A549 (cell line): ENCODE data around the gene FSTL5. TPM values are rescaled to one million over a fixed set of nuclear protein-coding genes. Genes with fewer than 3 reads are reported as not detected.

Experiments
- ATAC-seq, 2 experiments: fragments of 200-7000 bp in 1 of 2; fragments of >200 bp in 1 of 2; cut with Nextera tagmentation in 1 of 2; cut with Tn5 transposase in 1 of 2; 3 replicates each; pipeline versions ENCODE4 v1.8.0 to v1.9.1; 2018 to 2020; ENCODE audit warnings: mild to moderate bottlenecking in 1 of 2, moderate library complexity in 1 of 2
- CTCF ChIA-PET: fragments of 300-600 bp; sonication (Branson Sonifier 250); formaldehyde crosslinking; extraction: SDS; loops from one replicate; lab custom pipeline; 2021; ENCODE audit warnings: antibody characterized with exemption, inconsistent platforms; lab: Yijun Ruan, JAX
- POLR2A ChIA-PET: fragments of 350-600 bp; formaldehyde crosslinking; extraction: SDS; loops from one replicate; lab custom pipeline; 2021; ENCODE audit warnings: antibody characterized with exemption, inconsistent platforms; lab: Yijun Ruan, JAX
- DNase-seq, 2 experiments: peaks; one replicate each; pipeline versions ENCODE4 v3.0.0 to v3.0.0-alpha.2; 2011 to 2016; ENCODE audit warnings: low read depth in 1 of 2, low spot score in 1 of 2
- FAIRE-seq: peaks from 2 replicates; lab custom pipeline; 2011; peaks lifted over from hg19 to GRCh38; lab: Jason Lieb, UNC
- H3K27ac ChIP-seq, 2 experiments: fragments of >200 bp; sonication (Bioruptor Twin); formaldehyde crosslinking; 3 replicates each; pipeline ENCODE4 v1.5.1; 2016 to 2017
- H3K4me1 ChIP-seq: fragments of >200 bp; sonication (Bioruptor Twin); formaldehyde crosslinking; 3 replicates; pipeline ENCODE4 v1.6.1; 2016
- H3K4me2 ChIP-seq: fragments of >200 bp; sonication (Bioruptor Twin); formaldehyde crosslinking; 3 replicates; pipeline ENCODE4 v1.6.1; 2016
- H3K4me3 ChIP-seq: fragments of >200 bp; sonication (Bioruptor Twin); formaldehyde crosslinking; 3 replicates; pipeline ENCODE4 v1.5.1; 2016
- H3K9me3 ChIP-seq: fragments of >200 bp; sonication (Bioruptor Twin); formaldehyde crosslinking; 3 replicates; pipeline ENCODE4 v1.6.1; 2016
- BHLHE40 ChIP-seq: IDR thresholded peaks from 2 replicates; pipeline ENCODE4 v1.6.1; 2012; ENCODE audit warnings: low read depth, low read length, inconsistent platforms
- CBX2 ChIP-seq: fragments of 200-600 bp; sonication (generic); IDR thresholded peaks from 2 replicates; pipeline ENCODE4 v1.6.1; 2016; ENCODE audit warnings: low read depth, mild to moderate bottlenecking, borderline replicate concordance
- CEBPB ChIP-seq, 2 experiments: fragments of >200 bp in 1 of 2; sonication (Bioruptor Twin) in 1 of 2; formaldehyde crosslinking in 1 of 2; IDR thresholded peaks; 2 replicates each; pipeline ENCODE4 v1.6.1; 2012 to 2016
- EP300 ChIP-seq, 2 experiments: fragments of >200 bp; sonication (Bioruptor Twin); formaldehyde crosslinking; IDR thresholded peaks; 2 replicates in 1 of 2; 3 replicates in 1 of 2; pipeline ENCODE4 v1.6.1; 2016 to 2017
- ESRRA ChIP-seq: fragments of 150-350 bp; IDR thresholded peaks from 2 replicates; pipeline ENCODE4 v1.6.1; 2014; ENCODE audit warnings: mild to moderate bottlenecking, low read length, borderline replicate concordance
- FOSB ChIP-seq: fragments of 250-450 bp; sonication (Bioruptor Pico); IDR thresholded peaks from 2 replicates; pipeline ENCODE4 v1.5.0; 2020; ENCODE audit warnings: mild to moderate bottlenecking, moderate library complexity
- FOXS1 ChIP-seq: fragments of 250-450 bp; sonication (Bioruptor Pico); IDR thresholded peaks from 2 replicates; pipeline ENCODE4 v1.5.0; 2020; ENCODE audit warnings: mild to moderate bottlenecking, moderate library complexity
- HOXA7 ChIP-seq: fragments of 250-450 bp; sonication (Bioruptor Pico); IDR thresholded peaks from 2 replicates; pipeline ENCODE4 v1.5.0; 2020; ENCODE audit warnings: mild to moderate bottlenecking, moderate library complexity
- HOXB13 ChIP-seq: fragments of 250-450 bp; sonication (Bioruptor Pico); IDR thresholded peaks from 2 replicates; pipeline ENCODE4 v1.5.0; 2020; ENCODE audit warnings: low read depth, mild to moderate bottlenecking, moderate library complexity
- JUNB ChIP-seq: fragments of >200 bp; sonication (Bioruptor Twin); formaldehyde crosslinking; IDR thresholded peaks from 2 replicates; pipeline ENCODE4 v1.6.1; 2016
- KDM1A ChIP-seq: fragments of 200-600 bp; sonication (generic); IDR thresholded peaks from 2 replicates; pipeline ENCODE4 v1.6.1; 2016; ENCODE audit warnings: low read depth, mild to moderate bottlenecking
- KDM5A ChIP-seq: fragments of 200-600 bp; sonication (generic); IDR thresholded peaks from 2 replicates; pipeline ENCODE4 v1.6.1; 2016; ENCODE audit warnings: antibody characterized with exemption, mild to moderate bottlenecking
- MAFK ChIP-seq: fragments of 450-650 bp; IDR thresholded peaks from 2 replicates; pipeline ENCODE4 v1.6.1; 2014; ENCODE audit not compliant: partially characterized antibody
- MYC ChIP-seq: IDR thresholded peaks from 2 replicates; pipeline ENCODE4 v1.6.1; 2012; ENCODE audit warnings: mild to moderate bottlenecking, inconsistent platforms, low read length, improper control_type of control experiment, borderline replicate concordance
- NPAS2 ChIP-seq: fragments of 250-450 bp; sonication (Bioruptor Pico); IDR thresholded peaks from 2 replicates; pipeline ENCODE4 v1.8.0; 2022; ENCODE audit warnings: mild to moderate bottlenecking, moderate library complexity, borderline replicate concordance
- RARB ChIP-seq: fragments of 250-450 bp; sonication (Bioruptor Pico); IDR thresholded peaks from 2 replicates; pipeline ENCODE4 v1.8.0; 2021; ENCODE audit warnings: mild to moderate bottlenecking, moderate library complexity
- RNF2 ChIP-seq: fragments of 200-600 bp; sonication (generic); IDR thresholded peaks from 2 replicates; pipeline ENCODE4 v1.6.1; 2016; ENCODE audit warnings: low read depth, mild to moderate bottlenecking, antibody characterized with exemption, moderate library complexity, borderline replicate concordance
- SREBF2 ChIP-seq: fragments of 450-650 bp; IDR thresholded peaks from 2 replicates; pipeline ENCODE4 v1.6.1; 2014; ENCODE audit warnings: mild to moderate bottlenecking, moderate library complexity
- WGBS: methylation state at CpG from one replicate; pipeline ENCODE4 v1.1.6; 2017; ENCODE audit errors: missing lambda C conversion rate; 5-methylcytosine and 5-hydroxymethylcytosine counted together
- polyA plus RNA-seq, 4 experiments: library from polyadenylated mRNA; depleted of rRNA in 3 of 4; stranded (reverse); fragments of >200 nt; fragmentation: RNase III in 1 of 4; extraction: RNeasy Plus Mini Kit Qiagen cat#74134 plus additional on column Dnase treatment in 1 of 4; gene quantifications; 2 replicates in 3 of 4; 3 replicates in 1 of 4; pipeline ENCODE4 v1.2.3, GENCODE V29; 2011 to 2017
- TF ChIP-seq, protein P1 (sequence below): IDR thresholded peaks from 2 replicates; pipeline ENCODE4 v1.6.1; 2012
- TF ChIP-seq, protein P2 (sequence below): fragments of 250-450 bp; sonication (Bioruptor Pico); IDR thresholded peaks from 2 replicates; pipeline ENCODE4 v1.5.0; 2020; ENCODE audit warnings: low read depth, mild to moderate bottlenecking, moderate library complexity
- TF ChIP-seq, protein P3 (sequence below): fragments of >200 bp; sonication (Bioruptor Twin); formaldehyde crosslinking; IDR thresholded peaks from 3 replicates; pipeline ENCODE4 v1.5.1; 2016
- TF ChIP-seq, protein P4 (sequence below): fragments of 150-350 bp; IDR thresholded peaks from 2 replicates; pipeline ENCODE4 v1.6.1; 2014; ENCODE audit warnings: low read depth, mild to moderate bottlenecking, low read length
- TF ChIP-seq, protein P5 (sequence below): fragments of 200-600 bp; sonication (generic); IDR thresholded peaks from 2 replicates; pipeline ENCODE4 v1.6.1; 2016; ENCODE audit warnings: antibody characterized with exemption, mild to moderate bottlenecking, moderate library complexity

Gene FSTL5
- polyA plus RNA-seq, 2 of the 4 experiments (the other 2 are of a cell fraction) = 0.06 to 0.10 TPM

DNA sequence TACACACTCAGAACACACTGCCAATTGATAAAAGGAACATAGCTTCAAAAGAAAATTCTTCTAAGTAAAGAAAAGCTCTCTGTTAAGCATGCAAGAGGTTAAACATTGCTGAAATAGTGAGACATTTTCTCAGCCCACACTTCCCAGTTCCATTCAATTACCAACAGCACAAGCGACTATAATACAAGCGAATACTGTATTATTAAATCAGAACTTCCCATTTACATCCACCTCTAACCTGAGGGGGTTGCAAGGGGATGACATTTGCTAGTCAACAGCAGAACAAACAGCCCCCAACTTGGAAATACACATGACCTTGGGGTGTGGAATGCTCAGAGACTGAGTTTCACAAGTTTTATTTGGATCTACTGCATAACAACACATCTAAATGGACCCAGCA, 1.1 kb downstream of the FSTL5 start (continued):
- TF ChIP-seq, protein P1, sequence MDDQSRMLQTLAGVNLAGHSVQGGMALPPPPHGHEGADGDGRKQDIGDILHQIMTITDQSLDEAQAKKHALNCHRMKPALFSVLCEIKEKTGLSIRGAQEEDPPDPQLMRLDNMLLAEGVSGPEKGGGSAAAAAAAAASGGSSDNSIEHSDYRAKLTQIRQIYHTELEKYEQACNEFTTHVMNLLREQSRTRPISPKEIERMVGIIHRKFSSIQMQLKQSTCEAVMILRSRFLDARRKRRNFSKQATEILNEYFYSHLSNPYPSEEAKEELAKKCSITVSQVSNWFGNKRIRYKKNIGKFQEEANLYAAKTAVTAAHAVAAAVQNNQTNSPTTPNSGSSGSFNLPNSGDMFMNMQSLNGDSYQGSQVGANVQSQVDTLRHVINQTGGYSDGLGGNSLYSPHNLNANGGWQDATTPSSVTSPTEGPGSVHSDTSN = no peak
- TF ChIP-seq SREBF2 = no peak
- no peak for TF ChIP-seq RNF2

DNA sequence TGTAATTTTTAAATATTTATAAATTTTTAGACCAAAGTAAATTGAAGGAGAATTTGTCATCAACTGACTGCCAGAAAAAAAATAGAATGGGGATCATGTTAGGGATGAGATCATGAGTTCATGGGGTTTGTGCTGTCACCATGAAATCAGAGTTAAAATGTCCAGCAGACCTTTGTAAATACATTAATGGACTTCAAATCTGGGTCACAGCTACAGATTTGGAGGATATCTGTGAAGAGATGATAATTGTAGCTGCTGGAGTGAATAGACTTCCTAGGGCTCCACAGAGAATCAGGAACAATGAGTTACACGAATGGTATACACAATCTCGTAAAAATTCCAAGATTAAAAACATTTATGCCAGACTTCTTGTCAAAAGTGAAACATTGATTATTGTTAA, 6.6 kb downstream of the FSTL5 start:
- ChIA-PET POLR2A (no interaction called here), CTCF (interaction anchor here (1.0 kb wide), 1 partner anchor 12 kb away, joined by 6 read pairs; no protein-coding TSS in a partner anchor)
- Histone ChIP-seq H3K9me3 (no peaks in the 10 kb centered on the region), H3K4me1 (no peaks in the 10 kb centered on the region), H3K4me3 (no peak overlapping the region), H3K4me2 (no peak overlapping the region), H3K27ac (no peak overlapping the region)
- ATAC-seq = no peak
- no peak for FAIRE-seq
- TF ChIP-seq JUNB = no peak
- no peak for TF ChIP-seq RNF2
- no peak for TF ChIP-seq KDM5A
- TF ChIP-seq CEBPB (IDR thresholded peaks at IDR 0.05) = no peak
- TF ChIP-seq, protein P2, sequence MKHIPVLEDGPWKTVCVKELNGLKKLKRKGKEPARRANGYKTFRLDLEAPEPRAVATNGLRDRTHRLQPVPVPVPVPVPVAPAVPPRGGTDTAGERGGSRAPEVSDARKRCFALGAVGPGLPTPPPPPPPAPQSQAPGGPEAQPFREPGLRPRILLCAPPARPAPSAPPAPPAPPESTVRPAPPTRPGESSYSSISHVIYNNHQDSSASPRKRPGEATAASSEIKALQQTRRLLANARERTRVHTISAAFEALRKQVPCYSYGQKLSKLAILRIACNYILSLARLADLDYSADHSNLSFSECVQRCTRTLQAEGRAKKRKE (CRISPR knock-in tag) = no peak
- TF ChIP-seq KDM1A = no peak
- TF ChIP-seq, protein P3, sequence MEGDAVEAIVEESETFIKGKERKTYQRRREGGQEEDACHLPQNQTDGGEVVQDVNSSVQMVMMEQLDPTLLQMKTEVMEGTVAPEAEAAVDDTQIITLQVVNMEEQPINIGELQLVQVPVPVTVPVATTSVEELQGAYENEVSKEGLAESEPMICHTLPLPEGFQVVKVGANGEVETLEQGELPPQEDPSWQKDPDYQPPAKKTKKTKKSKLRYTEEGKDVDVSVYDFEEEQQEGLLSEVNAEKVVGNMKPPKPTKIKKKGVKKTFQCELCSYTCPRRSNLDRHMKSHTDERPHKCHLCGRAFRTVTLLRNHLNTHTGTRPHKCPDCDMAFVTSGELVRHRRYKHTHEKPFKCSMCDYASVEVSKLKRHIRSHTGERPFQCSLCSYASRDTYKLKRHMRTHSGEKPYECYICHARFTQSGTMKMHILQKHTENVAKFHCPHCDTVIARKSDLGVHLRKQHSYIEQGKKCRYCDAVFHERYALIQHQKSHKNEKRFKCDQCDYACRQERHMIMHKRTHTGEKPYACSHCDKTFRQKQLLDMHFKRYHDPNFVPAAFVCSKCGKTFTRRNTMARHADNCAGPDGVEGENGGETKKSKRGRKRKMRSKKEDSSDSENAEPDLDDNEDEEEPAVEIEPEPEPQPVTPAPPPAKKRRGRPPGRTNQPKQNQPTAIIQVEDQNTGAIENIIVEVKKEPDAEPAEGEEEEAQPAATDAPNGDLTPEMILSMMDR = no peak
- TF ChIP-seq MAFK = no peak
- no peak for TF ChIP-seq ESRRA
- DNase-seq = no peak
- WGBS = 7% methylated on average over 2 of the region's 2 CpGs

DNA sequence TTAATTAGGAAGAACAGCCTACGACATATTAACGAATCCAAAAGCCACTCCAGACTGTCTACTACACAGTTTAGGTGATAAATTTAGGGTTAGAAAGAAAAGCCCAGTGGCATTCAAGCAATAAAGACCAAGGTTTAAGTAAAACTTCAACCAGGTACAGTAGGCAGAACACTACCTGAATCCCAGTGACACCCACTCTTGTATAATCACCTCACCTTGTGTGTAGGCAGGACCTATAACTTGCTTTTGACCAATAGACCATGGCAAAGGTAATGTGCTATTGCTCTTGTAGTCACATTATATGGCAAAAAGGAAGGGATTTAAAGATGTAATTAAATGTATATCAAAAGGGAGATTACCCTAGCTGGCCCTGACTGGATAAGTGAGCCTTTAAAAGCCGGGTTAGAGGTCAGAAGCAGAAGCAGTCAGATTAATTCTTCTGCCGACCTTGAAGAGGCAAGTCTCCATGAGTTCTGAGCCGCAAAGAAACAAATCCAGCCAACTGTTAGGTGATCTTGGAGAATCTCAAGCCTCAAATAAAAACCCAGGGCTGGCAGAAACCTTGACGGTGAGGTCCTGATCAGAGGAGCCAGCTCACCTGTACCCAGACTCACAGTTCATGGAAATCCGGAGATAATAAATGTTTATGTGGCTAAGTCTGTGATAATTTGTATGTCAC, 8.8 kb downstream of the FSTL5 start:
- POLR2A ChIA-PET = no interaction called here
- no peak for FAIRE-seq
- Histone ChIP-seq H3K27ac (no peak overlapping the region), H3K4me1 (no peaks in the 10 kb centered on the region), H3K9me3 (no peaks in the 10 kb centered on the region), H3K4me2 (no peak overlapping the region), H3K4me3 (no peak overlapping the region)
- ATAC-seq = no peak
- CTCF ChIA-PET = no interaction called here
- TF ChIP-seq HOXA7 = no peak
- TF ChIP-seq MYC = no peak
- DNase-seq = no peak
- 33% methylated on average over 7 of the region's 7 CpGs for WGBS

DNA sequence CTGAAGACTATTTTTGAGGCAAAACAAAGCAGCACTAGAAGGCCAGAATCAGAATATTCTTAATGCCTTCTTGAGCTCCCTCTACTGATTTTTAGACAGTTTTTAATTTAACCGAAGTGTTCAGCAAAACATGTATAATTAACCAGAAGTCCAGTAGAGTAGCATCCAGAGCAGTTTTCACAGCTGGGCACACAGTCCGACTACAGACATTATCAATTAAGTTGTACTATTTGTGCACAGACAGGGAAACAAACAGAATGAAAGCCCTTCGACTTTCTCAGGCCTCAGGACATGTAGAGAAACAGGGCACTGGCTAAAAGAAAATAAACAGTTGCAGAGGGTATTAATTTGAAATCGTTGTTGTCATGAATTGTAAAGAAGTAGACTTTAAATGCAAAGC, 11.9 kb downstream of the FSTL5 start:
- Histone ChIP-seq H3K9me3 (no peaks in the 10 kb centered on the region), H3K4me1 (no peaks in the 10 kb centered on the region), H3K4me2 (no peak overlapping the region), H3K4me3 (no peak overlapping the region), H3K27ac (no peak overlapping the region)
- no peak for DNase-seq
- no peak for FAIRE-seq
- ChIA-PET CTCF (no interaction called here), POLR2A (no interaction called here)
- 24% methylated on average over 4 of the region's 4 CpGs for WGBS
- ATAC-seq = no peak
- TF ChIP-seq, protein P2 (CRISPR knock-in tag) = no peak
- no peak for TF ChIP-seq CEBPB (IDR thresholded peaks at IDR 0.05)
- TF ChIP-seq, protein P4, sequence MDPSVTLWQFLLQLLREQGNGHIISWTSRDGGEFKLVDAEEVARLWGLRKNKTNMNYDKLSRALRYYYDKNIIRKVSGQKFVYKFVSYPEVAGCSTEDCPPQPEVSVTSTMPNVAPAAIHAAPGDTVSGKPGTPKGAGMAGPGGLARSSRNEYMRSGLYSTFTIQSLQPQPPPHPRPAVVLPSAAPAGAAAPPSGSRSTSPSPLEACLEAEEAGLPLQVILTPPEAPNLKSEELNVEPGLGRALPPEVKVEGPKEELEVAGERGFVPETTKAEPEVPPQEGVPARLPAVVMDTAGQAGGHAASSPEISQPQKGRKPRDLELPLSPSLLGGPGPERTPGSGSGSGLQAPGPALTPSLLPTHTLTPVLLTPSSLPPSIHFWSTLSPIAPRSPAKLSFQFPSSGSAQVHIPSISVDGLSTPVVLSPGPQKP = no peak
- no peak for TF ChIP-seq BHLHE40
- TF ChIP-seq RARB (CRISPR knock-in tag) = no peak
- TF ChIP-seq CBX2 = no peak
- TF ChIP-seq HOXB13 (CRISPR knock-in tag) = no peak
- TF ChIP-seq NPAS2 (CRISPR knock-in tag) = no peak
- no peak for TF ChIP-seq FOSB (CRISPR knock-in tag)
- TF ChIP-seq, protein P5, sequence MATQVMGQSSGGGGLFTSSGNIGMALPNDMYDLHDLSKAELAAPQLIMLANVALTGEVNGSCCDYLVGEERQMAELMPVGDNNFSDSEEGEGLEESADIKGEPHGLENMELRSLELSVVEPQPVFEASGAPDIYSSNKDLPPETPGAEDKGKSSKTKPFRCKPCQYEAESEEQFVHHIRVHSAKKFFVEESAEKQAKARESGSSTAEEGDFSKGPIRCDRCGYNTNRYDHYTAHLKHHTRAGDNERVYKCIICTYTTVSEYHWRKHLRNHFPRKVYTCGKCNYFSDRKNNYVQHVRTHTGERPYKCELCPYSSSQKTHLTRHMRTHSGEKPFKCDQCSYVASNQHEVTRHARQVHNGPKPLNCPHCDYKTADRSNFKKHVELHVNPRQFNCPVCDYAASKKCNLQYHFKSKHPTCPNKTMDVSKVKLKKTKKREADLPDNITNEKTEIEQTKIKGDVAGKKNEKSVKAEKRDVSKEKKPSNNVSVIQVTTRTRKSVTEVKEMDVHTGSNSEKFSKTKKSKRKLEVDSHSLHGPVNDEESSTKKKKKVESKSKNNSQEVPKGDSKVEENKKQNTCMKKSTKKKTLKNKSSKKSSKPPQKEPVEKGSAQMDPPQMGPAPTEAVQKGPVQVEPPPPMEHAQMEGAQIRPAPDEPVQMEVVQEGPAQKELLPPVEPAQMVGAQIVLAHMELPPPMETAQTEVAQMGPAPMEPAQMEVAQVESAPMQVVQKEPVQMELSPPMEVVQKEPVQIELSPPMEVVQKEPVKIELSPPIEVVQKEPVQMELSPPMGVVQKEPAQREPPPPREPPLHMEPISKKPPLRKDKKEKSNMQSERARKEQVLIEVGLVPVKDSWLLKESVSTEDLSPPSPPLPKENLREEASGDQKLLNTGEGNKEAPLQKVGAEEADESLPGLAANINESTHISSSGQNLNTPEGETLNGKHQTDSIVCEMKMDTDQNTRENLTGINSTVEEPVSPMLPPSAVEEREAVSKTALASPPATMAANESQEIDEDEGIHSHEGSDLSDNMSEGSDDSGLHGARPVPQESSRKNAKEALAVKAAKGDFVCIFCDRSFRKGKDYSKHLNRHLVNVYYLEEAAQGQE = no peak
- no peak for TF ChIP-seq FOXS1 (CRISPR knock-in tag)
- TF ChIP-seq EP300 (IDR thresholded peaks at IDR 0.05) = no peak
